Uterus (tissue), 2 donors: ENCODE data around the gene TOMM20.

Experiments
- POLR2A ChIP-seq, 2 donors: fragments of 450-650 bp; IDR thresholded peaks; one replicate each; pipeline ENCODE4 v1.6.1; 2016; ENCODE audit warnings: antibody characterized with exemption in 2 of 2, mild to moderate bottlenecking in 1 of 2, moderate library complexity in 1 of 2
- TF ChIP-seq, protein P1 (sequence below), 4 experiments: fragments of 200-600 bp in 2 of 4; fragments of 450-650 bp in 2 of 4; sonication (generic) in 2 of 4; IDR thresholded peaks; one replicate each; pipeline ENCODE4 v1.5.1; 2016 to 2019; ENCODE audit warnings: antibody characterized with exemption in 4 of 4, mild to moderate bottlenecking in 2 of 4, moderate library complexity in 1 of 4

DNA sequence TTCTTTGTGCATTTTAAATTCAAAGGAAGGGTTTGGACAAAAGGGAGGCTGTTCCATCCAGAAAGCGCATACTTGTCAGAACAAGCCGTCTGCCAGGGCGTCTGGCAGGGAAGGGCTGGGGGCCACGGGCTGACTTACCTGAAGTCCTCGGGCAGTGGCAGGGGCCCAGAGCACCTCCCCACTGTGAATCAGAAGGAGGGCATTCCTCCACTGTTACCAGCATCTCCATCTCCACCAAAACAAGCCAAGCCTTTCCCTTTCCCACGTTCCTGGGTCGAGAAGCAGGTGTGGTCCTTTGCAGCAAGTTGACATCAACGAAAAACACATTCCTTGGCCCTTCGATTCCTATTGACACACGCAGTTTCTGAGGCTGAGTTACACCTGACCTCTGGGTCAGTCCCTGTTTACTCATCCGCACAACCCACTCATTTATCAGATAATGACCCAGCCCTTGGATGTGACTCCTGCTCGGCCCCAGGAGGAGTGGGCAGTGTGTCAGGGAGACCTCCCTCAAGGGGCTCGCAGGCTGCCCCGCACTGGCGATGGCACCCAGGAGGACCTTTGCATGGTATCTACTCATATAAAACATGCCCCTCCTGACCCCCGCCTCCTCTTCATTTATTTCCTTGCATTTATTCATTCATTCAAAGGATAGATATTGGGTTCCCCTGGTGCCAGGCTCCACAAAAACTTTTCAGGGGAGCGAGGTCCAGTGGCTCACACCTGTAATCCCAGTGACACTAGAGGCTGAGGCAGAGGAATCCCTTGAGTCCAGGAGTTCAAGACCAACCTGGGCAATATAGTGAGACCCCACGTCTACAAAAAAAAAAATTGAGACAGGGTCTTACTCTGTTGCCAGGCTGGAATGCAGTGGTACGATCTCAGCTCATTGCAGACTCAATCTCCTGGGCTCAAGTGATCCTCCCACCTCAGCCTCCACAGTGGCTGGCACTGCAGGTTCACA lies 60.2 kb downstream of the TOMM20 start:
- TF ChIP-seq, protein P1, sequence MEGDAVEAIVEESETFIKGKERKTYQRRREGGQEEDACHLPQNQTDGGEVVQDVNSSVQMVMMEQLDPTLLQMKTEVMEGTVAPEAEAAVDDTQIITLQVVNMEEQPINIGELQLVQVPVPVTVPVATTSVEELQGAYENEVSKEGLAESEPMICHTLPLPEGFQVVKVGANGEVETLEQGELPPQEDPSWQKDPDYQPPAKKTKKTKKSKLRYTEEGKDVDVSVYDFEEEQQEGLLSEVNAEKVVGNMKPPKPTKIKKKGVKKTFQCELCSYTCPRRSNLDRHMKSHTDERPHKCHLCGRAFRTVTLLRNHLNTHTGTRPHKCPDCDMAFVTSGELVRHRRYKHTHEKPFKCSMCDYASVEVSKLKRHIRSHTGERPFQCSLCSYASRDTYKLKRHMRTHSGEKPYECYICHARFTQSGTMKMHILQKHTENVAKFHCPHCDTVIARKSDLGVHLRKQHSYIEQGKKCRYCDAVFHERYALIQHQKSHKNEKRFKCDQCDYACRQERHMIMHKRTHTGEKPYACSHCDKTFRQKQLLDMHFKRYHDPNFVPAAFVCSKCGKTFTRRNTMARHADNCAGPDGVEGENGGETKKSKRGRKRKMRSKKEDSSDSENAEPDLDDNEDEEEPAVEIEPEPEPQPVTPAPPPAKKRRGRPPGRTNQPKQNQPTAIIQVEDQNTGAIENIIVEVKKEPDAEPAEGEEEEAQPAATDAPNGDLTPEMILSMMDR (IDR thresholded peaks at IDR 0.05), result no peak
- TF ChIP-seq POLR2A (IDR thresholded peaks at IDR 0.05), result no peak
